ENCODE measurements around the gene RAB21. TPM values are rescaled to one million over a fixed set of nuclear protein-coding genes. Genes with fewer than 3 reads are reported as not detected.
"Not testable (repeated sequence)": the region's sequence is repeated elsewhere in the genome, so short reads cannot be mapped to it uniquely, and the experiment has no call there.

The RAB21 gene
- total RNA-seq, 2 experiments from 2014 or later: 90.5 to 91.8 TPM

GRCh38 chr12:71787580-71787979, 32.9 kb downstream of the RAB21 start:
- ChIA-PET POLR2A (no interaction called here), CTCF (no interaction called here)

DNA sequence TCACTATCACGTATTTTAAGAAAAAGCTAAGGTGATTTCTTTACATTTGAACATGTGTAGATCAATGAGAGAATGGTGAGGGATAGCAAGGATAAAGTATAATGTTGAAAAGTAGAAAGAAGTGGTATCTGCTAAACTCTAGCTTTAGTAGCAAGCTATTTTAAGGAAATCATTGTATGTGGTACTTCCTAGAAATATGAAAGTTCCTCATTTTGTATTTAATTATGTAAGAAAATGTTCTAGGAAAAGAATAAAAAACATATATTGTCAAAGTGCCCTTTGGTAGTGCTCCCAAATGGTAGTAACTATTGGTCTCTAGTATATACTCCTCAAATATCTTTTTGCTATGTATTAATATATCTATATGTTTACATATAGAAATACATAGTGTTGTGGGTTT, 35.7 kb downstream of the RAB21 start:
- ChIA-PET POLR2A (no interaction called here), CTCF (no interaction called here)

- POLR2A ChIA-PET: no interaction called here
- CTCF ChIA-PET: no interaction called here
Measured at GRCh38 chr12:71791473-71792150, 36.9 kb downstream of the RAB21 start.

GRCh38 chr12:71792599-71792998, 37.9 kb downstream of the RAB21 start:
- CTCF ChIA-PET: no interaction called here
- POLR2A ChIA-PET: no interaction called here

GRCh38 chr12:71795901-71796300, 41.2 kb downstream of the RAB21 start:
- POLR2A ChIA-PET: no interaction called here

GRCh38 chr12:71797531-71797930, 42.9 kb downstream of the RAB21 start:
- ChIA-PET CTCF (interaction anchor here (0.7 kb wide), 1 partner anchor 43 kb away, joined by 3 read pairs; no protein-coding TSS in a partner anchor), POLR2A (no interaction called here)

More at GRCh38 chr12:71795901-71796300, 41.2 kb downstream of the RAB21 start:
- CTCF ChIA-PET: interaction anchor here (0.6 kb wide), 1 partner anchor 55 kb away, joined by 4 read pairs; no protein-coding TSS in a partner anchor

DNA sequence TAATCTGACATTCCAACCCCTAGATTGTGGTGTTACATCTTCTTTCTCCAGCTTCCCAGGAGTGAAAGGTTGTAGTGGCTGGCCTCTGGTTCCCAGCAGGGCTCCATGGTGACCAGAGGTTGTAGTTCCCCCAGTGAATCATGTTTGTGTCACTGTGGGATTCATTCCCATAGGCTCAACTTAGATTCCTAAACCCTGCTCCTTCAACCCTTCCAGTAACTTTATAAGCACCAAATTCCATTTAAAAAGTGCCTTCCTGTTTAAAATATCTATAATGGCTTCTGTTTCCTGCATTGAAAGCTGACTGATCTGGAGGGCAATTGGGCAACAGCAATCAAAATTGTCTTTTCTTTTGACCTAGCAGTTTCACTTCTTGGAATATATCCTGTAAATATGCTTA, 44.4 kb downstream of the RAB21 start:
- CTCF ChIA-PET: no interaction called here
- POLR2A ChIA-PET: no interaction called here

GRCh38 chr12:71800177-71800576, 45.5 kb downstream of the RAB21 start:
- CTCF ChIA-PET: no interaction called here
- POLR2A ChIA-PET: no interaction called here

- POLR2A ChIA-PET: no interaction called here
- CTCF ChIA-PET: no interaction called here
Measured at GRCh38 chr12:71804505-71804904, 49.8 kb downstream of the RAB21 start.

DNA sequence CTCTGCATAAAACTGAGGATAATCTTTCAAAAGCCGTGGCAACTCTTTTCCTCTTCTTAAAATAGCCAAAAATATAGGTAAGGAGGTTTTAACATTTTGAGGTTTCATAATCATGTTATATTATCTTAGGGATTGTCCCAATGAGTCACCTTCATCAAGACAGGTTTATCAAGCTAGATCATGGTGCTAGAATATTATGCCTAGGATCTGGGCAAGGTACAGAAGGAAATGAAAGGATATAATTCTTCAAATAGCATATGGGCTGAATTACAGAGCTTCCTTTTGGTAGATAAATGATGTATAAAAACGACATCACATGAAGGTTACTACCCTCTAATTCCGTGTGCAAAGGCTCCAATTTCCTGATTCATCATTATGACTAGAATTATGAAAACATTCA, 56.3 kb downstream of the RAB21 start:
- ChIA-PET POLR2A (no interaction called here), CTCF (no interaction called here)

GRCh38 chr12:71815242-71815641, 60.6 kb downstream of the RAB21 start:
- CTCF ChIA-PET, POLR2A ChIA-PET: not testable (repeated sequence)

DNA sequence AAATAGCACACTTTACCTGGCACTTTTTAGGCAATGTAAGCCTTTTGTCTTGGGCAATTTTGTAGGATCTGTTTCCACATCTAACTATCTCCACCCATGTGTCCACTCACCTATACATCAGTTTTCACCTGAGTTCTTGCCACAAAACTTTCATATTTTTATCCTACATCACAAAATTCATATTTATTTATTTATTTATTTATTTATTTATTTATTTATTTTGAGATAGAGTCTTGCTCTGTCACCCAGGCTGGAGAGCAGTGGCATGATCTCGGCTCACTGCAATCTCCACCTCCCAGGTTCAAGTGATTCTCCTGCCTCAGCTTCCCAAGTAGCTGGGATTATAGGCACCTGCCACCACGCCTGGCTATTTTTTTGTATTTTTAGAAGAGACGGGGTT, 67.4 kb downstream of the RAB21 start:
- POLR2A ChIA-PET, CTCF ChIA-PET: not testable (repeated sequence)

DNA sequence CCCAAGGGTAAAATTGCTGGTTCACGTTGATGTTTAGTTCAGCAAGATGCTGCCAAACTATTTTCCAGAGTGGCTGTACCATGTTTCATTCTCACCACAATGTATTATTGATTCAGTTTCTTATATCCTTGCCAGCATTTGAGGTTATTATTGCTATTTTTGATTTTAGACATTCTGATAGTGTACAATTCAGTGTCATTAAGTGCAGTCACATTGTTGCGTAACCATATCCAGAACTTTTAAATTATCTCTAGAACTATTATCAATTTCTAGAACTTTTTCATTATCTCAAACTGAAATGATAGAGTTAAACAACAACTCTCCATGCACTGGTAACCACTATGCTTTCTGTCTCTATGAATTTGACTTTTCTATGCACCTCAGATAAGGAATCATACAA, 74.2 kb downstream of the RAB21 start:
- ChIA-PET CTCF (no interaction called here), POLR2A (no interaction called here)

- ChIA-PET POLR2A (interaction anchor here (1.8 kb wide), 1 partner anchor 83 kb away, joined by 5 read pairs; the partner anchor contains the start of gene RAB21), CTCF (no interaction called here)
Measured at GRCh38 chr12:71837356-71837755, 82.7 kb downstream of the RAB21 start.

GRCh38 chr12:71838231-71838630, 83.6 kb downstream of the RAB21 start:
- ChIA-PET POLR2A (interaction anchor here (1.2 to 2.8 kb wide), 3 partner anchors 82 to 175 kb away, joined by 3 to 16 read pairs (median 5); partner anchors contain the start of genes RAB21, THAP2 and ZFC3H1), CTCF (interaction anchor here (1.3 kb wide), 1 partner anchor 45 kb away, joined by 3 read pairs; no protein-coding TSS in a partner anchor)

- ChIA-PET CTCF (interaction anchor here (1.3 kb wide), 1 partner anchor 44 kb away, joined by 3 read pairs; no protein-coding TSS in a partner anchor), POLR2A (interaction anchor here (1.1 to 2.8 kb wide), 5 partner anchors 71 to 175 kb away, joined by 3 to 16 read pairs (median 5); partner anchors contain the start of genes RAB21, THAP2, TMEM19 and ZFC3H1)
Measured at GRCh38 chr12:71838676-71839075, 84.0 kb downstream of the RAB21 start.

- POLR2A ChIA-PET: interaction anchor here (1.7 to 2.8 kb wide), 2 partner anchors 154 to 177 kb away, joined by 5 to 16 read pairs; partner anchors contain the start of genes THAP2, TMEM19 and ZFC3H1
- CTCF ChIA-PET: interaction anchor here (0.6 kb wide), 1 partner anchor 43 kb away, joined by 3 read pairs; no protein-coding TSS in a partner anchor
Measured at GRCh38 chr12:71840231-71840847, 85.7 kb downstream of the RAB21 start.

DNA sequence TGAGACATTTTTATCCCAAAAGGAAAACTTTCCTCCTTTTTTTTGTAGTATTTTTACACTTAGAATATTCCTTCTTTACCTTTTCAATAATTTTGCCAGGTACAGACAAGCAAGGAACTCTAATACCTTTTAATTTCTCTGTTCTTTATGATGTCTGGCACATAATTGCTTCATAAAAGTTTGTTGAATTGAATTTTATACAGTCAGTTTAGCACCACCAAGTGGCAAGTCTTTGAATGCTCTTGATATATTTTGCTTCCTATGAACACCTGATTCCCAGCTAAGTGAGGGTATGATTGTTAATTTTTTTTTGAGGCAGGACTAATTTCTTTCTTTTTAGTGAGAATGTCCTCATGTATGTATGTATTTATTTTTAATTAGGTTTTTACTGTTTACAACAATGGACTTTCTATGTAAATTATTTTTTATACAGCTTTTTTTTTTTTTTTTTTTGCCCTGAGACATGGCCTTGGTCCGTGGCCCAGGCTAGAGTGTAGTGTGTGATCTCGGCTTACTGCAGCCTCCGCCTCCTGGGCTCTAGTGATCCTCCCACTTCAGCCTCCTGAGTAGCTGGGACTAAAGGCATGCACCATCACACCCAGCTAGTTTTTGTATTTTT, 91.8 kb downstream of the RAB21 start:
- ChIA-PET POLR2A (interaction anchor here (0.6 to 0.7 kb wide), 4 partner anchors 92 to 399 kb away, joined by 3 to 14 read pairs (median 5); partner anchors contain the start of gene THAP2), CTCF (interaction anchor here (0.6 kb wide), 1 partner anchor 45 kb away, joined by 3 read pairs; no protein-coding TSS in a partner anchor)

GRCh38 chr12:71848212-71848611, 93.5 kb downstream of the RAB21 start:
- ChIA-PET CTCF (interaction anchor here (0.6 kb wide), 1 partner anchor 44 kb away, joined by 3 read pairs; no protein-coding TSS in a partner anchor), POLR2A (no interaction called here)

DNA sequence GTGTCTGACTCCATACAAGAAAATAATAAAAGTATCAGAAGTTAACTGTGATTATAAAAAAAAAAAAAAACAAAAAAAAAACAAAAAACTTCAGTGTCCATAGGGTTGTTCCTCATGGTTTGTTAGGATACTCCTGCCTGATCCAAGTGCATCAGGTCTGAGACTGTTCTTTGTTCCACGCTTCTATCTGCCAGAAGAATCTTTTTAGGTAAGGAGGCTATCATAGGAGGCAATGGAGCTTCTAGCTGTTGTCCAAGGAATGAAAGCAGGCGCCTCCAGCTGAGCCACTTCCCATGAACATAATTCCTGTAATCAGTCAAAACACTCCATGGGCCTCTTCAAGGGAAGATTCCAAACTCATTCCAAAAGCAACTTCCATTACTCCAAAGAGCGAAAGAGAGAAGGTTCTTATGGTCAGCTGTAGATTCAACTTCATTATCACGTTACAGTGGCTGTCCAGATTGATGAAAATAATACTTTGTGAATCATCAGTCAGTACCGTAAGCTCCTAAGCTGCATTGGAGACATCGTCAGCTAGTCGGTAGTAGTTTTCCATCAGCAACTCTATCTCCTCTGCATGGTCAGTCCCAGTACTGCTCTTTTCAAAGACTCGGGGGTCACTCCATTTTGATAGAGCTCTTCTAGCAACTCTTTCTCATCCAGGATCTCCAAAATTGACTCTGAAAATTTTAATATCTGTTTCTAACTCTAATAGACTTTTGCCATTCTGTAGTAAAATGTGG, 94.6 kb downstream of the RAB21 start:
- CTCF ChIA-PET: no interaction called here
- POLR2A ChIA-PET: no interaction called here
